ENCODE data around the gene FAM111A.

The FAM111A gene

GRCh38 chr11:59141191-59141590, 1.5 kb upstream of the FAM111A start:
- in situ Hi-C loops (cut with HindIII; ENCODE audit: low sequenced_read_pairs), result loop anchor here (5.0 kb wide), 1 partner anchor 84 kb away; no protein-coding TSS in a partner anchor

DNA sequence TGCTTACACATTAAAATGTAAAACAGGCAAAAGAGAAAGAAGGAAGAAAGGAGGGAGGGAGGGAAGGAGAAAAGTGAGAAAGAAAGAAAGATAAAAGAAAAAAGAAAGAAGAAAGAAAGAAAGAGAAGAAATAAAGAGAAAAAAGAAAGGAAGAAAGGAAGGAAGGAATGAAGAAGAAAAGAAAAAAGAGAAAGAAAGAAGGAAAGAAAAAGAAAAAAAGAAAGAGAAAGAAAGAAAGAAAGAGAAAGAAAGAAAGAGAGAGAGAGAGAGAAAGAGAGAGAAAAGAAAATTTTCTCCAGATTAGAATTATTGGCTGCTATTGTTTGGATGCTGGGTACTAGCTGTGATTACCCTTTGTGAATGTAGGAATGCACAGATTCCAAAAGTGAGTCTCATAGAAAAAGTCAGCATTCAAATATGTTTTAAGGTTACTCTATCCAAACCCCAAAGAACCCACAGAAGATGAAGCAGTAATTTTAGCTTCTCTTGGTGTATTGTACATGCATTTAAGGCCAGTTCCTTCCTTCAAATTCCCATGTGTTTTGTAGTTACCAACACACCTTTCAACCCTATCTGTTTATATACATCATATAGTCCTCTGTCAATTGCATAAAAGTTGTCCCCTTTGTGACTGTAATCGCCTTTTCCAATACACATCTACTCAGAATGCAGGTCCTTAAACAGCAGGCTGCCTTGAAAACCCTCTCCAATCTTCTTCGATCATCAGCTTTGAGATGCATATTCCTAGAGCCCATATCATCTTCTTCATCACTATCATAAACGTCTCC, 789 bp upstream of the FAM111A start:
- in situ Hi-C loops (cut with HindIII; ENCODE audit: low sequenced_read_pairs), result loop anchor here (5.0 kb wide), 1 partner anchor 85 kb away; no protein-coding TSS in a partner anchor

DNA sequence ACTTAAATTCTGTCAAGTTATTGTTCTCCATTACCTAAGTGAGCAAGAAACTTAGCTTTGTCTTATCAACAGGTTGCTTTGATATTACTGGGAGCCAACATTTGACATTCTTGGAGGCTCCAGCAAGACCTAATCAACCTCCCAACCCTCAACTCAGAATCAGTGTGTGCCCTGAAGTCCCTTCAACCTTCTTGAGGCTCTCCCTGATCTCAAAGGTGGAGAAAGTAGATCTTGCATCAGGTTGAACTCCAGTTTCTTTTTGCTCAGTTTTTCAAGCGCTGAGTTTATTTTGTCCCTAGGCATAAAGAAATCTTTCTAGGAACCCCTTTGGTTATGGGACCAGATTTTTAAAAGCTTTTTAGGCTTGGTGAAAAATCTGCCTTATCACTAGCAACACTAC, 1.4 kb downstream of the FAM111A start:
- in situ Hi-C loops (cut with HindIII; ENCODE audit: low sequenced_read_pairs), result loop anchor here (5.0 kb wide), 1 partner anchor 87 kb away; no protein-coding TSS in a partner anchor

DNA sequence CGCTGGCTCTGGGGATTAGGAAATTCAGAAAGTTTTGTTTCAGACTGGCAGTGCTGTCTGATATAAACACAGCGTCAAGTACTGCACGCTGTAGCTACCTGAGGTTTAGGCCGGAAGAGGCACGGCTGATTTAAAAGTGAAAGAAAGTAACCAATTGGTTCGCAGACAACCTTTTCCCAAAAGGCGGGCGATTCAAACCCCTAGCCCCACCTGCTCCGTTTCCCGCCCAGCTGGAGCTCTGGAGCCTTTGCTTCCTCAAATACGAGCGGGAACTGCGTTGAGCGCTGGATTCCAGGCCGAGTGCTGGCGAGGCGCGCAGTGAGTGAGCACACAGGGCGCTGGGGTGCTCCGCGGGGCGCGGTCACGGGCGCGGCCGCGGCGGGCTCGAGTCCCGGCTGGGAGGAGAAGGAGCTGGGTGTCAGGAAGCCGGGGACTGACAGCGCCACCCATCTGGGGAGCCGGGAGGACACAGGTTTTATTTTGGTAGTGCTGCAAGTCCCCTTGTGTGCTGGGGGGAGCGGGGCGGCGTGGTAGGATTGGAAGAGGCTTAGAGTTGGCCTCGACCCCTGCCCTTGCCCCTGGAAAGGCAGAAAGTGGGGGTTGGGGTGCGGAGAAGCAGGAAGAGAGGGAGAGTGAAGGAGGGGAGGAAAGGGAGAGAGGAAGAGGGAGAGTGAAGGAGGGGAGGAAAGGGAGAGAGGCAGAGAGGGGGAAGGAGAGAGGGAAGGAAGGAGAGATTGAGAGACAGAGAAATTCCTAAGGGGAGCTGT, 2.1 kb downstream of the FAM111A start:
- in situ Hi-C loops (cut with HindIII; ENCODE audit: low sequenced_read_pairs), result loop anchor here (5.0 kb wide), 1 partner anchor 87 kb away; no protein-coding TSS in a partner anchor

DNA sequence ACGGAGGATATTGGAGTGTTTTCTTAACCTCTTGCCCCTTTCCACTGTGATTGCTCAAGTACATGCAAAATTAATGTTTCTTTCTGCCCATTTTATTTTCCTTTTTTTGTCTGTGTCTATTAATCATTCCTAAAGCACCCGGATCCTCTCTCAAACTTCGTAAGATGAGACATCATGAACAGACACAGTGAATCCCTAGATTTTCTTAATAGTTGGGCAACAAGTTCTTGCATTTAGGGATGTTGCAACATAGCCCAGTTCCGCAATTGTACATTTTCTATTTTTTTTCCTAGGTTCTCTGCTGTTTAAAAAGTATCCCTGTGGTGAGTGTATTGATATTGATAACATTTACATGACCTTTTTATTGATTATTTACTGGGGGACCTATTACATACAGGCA, 2.9 kb downstream of the FAM111A start:
- in situ Hi-C loops (cut with HindIII; ENCODE audit: low sequenced_read_pairs), result no loop called here

DNA sequence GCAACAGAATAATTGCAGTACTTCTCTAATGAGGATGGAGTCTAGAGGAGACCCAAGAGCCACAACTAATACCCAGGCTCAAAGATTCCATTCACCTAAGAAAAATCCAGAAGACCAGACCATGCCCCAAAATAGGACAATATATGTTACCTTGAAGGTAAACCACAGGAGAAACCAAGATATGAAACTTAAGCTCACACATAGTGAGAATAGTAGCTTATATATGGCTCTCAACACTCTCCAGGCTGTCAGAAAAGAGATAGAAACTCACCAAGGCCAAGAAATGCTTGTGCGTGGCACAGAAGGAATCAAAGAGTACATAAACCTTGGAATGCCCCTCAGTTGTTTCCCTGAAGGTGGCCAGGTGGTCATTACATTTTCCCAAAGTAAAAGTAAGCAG, 9.1 kb downstream of the FAM111A start:
- in situ Hi-C loops (cut with HindIII; ENCODE audit: low sequenced_read_pairs), result no loop called here

DNA sequence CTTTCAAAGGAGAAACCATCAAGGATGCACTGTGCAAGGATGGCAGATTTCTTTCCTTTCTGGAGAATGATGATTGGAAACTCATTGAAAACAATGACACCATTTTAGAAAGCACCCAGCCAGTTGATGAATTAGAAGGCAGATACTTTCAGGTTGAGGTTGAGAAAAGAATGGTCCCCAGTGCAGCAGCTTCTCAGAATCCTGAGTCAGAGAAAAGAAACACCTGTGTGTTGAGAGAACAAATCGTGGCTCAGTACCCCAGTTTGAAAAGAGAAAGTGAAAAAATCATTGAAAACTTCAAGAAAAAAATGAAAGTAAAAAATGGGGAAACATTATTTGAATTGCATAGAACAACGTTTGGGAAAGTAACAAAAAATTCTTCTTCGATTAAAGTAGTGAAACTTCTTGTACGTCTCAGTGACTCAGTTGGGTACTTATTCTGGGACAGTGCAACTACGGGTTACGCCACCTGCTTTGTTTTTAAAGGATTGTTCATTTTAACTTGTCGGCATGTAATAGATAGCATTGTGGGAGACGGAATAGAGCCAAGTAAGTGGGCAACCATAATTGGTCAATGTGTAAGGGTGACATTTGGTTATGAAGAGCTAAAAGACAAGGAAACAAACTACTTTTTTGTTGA, 9.8 kb downstream of the FAM111A start:
- in situ Hi-C loops (cut with HindIII; ENCODE audit: low sequenced_read_pairs), result no loop called here

DNA sequence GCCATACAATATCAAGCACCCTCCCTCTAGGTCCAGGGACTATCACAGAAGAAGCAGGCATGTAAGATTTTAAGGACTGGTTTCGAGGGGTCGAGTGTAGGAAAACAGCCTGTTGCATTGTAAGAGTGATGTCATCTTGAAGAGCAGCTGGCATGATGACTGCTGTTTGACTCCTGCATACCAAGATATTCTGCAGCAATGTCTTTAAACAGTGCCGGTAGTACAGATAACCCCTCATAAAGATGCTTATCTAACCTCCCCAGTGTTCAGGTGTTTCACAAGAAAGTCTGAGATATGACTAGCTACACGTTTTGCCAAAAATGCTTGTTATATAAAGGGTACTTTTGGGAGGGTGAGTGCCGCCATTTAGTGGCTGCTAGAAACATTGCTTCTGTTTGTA, 12.0 kb downstream of the FAM111A start:
- in situ Hi-C loops (cut with HindIII; ENCODE audit: low sequenced_read_pairs), result no loop called here

- in situ Hi-C loops (cut with HindIII; ENCODE audit: low sequenced_read_pairs), result no loop called here
Measured at GRCh38 chr11:59157433-59157832, 14.8 kb downstream of the FAM111A start.

DNA sequence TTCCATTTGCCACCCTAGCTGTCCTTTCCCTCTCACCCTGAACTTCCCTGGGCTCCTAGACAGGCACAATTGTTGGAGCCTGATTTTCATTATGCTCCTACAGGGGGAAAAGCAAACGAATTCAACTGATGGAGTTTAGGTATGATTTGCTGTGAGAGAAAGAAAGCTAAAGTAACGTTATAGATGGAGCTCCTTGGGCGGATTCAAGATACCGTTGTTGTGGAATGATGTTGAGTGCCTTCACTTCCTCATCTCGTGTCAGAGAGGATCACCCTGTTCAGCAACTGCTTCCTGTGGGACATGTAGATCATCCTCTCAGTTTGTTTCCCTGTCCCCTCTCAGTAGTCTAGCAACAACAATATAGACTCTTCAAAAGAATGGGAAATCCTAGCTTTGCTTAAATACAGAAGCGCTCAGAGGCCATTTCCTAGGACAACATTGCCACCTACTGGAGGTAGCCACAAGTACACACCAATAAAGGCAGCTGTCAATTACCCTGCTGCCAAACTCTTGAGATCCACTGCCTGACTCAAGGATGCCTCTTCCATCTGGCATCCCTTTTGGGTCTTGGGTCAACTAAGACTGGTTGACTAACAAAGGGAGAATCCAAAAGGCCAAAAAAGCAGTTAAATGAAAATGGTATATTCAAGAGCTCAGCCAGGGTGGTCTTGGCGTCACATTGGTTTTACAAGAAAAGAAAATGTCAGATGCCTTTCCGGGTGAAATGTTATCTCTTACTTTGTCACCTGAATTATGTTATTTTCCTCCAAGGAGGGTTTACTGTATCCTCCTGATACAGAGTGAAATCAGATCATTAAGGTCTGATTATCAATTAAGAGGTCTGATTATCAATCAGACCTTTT, 15.8 kb downstream of the FAM111A start:
- in situ Hi-C loops (cut with HindIII; ENCODE audit: low sequenced_read_pairs), result no loop called here

DNA sequence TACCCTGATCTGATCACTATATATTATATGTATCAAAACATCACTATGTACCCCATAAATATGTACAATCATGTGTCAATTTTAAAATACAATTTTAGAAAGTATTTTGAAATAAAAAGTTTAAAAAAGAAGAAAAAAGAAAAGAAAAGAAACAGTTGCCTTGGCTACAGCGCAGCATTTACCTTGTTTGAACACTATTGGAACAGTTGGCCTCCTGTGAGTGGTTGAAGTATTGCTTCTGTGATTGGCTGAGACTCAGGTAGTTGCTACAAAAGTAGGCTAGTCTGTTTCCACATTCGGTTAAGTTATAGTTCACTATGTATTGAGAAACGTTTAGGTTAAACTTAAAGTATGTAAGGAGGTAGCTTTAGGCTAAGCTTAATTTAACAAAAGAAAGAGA, 21.4 kb downstream of the FAM111A start:
- in situ Hi-C loops (cut with HindIII; ENCODE audit: low sequenced_read_pairs), result no loop called here

- in situ Hi-C loops (cut with HindIII; ENCODE audit: low sequenced_read_pairs), result no loop called here
Measured at GRCh38 chr11:59171508-59172322, 29.1 kb downstream of the FAM111A start, which contains the start of gene DTX4. DTX4 (plus strand) TSS chr11:59172132; CDS start chr11:59172596, 464 bp downstream.

DNA sequence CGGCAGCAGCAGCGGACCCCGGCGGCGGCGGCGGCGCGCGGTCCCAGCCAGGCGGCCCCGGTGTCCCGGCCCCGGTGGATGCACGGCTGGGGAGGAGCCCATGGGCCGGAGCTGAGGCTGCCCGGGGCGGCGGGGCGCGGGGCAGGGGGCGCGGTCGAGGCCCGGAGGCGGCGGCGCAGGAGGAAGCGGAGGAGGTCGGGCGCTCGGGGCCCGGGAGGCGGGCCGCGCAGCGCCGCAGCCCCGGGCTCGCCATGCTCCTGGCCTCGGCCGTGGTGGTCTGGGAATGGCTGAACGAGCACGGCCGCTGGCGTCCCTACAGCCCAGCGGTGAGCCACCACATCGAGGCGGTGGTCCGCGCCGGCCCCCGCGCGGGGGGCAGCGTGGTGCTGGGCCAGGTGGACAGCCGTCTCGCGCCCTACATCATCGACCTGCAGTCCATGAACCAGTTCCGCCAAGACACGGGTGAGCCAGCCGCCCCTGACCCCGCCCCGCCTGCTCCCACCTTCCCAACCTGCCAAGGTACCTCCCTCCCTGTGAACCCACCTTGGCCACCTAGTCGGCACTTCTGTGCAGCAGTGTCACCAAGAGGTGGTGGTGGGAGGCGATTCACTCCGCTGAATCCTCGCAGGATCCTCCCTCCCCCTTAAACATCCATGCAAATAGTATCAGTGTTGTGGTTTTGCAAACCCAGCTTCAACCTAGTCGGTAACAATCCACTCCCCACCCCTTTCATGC, 29.9 kb downstream of the FAM111A start:
- in situ Hi-C loops (cut with HindIII; ENCODE audit: low sequenced_read_pairs), result no loop called here

GRCh38 chr11:59173080-59173963, 30.7 kb downstream of the FAM111A start:
- in situ Hi-C loops (cut with HindIII; ENCODE audit: low sequenced_read_pairs), result no loop called here

GRCh38 chr11:59173964-59174663, 31.5 kb downstream of the FAM111A start:
- in situ Hi-C loops (cut with HindIII; ENCODE audit: low sequenced_read_pairs), result no loop called here

GRCh38 chr11:59174664-59175033, 32.0 kb downstream of the FAM111A start:
- in situ Hi-C loops (cut with HindIII; ENCODE audit: low sequenced_read_pairs), result no loop called here

GRCh38 chr11:59175091-59175501, 32.4 kb downstream of the FAM111A start:
- in situ Hi-C loops (cut with HindIII; ENCODE audit: low sequenced_read_pairs), result no loop called here

Measured in endothelial cell of hepatic sinusoid (primary cell).